NCI-H2196 treated with DMSO at 0.1 percent for 48 hours (cell line): Measurements from ENCODE around the gene KRT33B.
"Not testable (repeated sequence)": the region's sequence is repeated elsewhere in the genome, so short reads cannot be mapped to it uniquely, and the experiment has no call there.

Experiments
- DNase-seq: peaks from one replicate; lab custom pipeline; 2025; ENCODE audit not compliant: unreplicated experiment; lab: John Stamatoyannopoulos, UW

KRT33B gene

DNA sequence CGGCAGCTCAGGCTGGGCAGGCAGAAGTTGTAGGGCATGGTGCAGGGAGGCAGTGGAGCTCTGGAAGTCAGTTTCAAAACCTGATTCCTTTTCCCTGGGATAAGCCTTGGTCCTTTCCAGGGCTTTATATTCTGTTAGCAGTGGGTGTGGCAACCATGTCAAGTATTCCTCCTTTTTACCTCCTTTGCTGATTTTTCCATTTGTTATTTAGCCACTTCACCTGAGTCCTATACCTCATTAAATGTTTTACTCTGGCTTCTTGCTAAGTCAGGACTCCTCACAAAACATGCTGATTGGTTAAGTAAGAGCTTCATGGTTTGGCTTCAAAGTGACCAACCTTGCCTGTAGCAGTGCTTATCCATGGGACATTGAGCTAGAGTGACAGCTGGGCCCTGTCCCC lies at the start of gene KRT33B:
Gene KRT33B (minus strand): TSS at position 101 of the 400 bp plus-strand sequence. CDS start 63 bp downstream, at position 38.
- no peak for DNase-seq

DNA sequence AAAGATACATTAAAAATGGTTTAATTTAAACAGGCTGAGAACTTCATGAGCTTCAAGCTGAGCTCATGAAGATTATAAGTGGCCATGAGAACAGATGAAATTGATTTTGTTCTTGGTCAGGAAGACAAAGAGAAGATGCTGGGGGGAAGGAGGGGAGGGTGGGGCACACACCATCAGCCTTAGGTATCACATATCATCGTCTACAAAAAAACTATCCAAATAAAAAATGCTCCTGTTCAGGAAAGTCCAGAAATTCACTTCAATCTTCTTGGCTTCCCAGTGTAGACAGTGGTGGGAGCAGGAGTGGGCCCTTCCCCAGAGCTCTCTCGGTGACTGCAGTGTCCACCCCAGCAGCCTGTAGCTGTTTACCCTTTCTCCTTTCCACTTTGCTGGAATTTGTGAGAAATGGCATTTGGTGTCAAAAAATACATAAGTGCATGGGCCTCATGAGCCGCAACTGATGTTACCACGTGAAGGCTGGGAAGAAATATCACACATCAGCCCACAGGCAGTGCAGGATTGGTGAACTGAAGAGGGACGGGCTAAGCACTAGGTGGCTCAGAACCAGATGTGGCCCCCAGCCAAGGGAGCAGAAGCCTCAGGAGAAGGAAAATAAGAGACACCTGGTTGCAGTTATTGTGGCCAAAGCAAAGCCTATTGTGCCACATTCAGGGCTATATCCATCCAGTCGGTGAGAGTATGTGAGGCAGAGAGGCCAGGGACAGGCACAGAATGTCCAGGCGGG lies 48.7 kb upstream of the KRT33B start:
- no peak for DNase-seq

DNA sequence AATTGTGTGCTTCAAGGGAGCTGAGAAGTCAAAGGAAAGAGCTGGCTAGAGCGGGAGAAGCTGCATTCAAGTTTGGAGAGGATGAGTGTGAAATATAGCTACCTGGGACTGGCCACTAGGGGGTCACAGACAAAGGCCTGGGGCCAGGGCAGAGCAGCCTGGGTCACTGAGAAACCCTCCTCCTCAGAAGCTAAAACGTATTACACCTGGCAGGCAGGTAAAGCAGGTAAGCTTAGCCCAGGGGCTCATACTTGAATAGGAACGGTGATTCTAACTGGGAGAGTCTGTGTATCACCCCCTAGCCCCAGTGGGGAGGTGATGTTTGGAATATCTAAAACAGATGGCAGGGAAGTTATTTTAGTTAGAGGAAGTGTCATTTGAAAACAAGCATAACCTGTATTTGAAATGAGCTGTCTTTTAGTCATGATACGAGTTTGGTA lies 48.0 kb upstream of the KRT33B start:
- no peak for DNase-seq

DNA sequence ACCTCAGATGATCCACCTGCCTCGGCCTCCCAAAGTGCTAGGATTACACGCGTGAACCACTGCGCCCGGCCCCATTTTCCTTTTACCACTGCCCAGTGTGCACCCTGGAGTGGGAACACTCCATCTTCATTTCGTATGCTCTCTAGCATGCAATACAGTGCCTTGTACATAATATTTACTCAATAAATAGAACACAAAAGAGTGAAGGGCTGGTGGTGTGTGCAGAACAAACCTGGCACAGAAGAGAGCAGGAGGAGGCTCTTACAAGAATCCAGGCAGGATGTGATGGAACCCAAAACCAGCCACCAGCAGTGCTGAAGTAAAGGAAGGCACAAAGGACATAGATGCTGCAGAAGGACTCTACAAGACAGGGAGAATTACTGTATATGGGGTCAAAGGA lies 47.5 kb upstream of the KRT33B start:
- DNase-seq: no peak

DNA sequence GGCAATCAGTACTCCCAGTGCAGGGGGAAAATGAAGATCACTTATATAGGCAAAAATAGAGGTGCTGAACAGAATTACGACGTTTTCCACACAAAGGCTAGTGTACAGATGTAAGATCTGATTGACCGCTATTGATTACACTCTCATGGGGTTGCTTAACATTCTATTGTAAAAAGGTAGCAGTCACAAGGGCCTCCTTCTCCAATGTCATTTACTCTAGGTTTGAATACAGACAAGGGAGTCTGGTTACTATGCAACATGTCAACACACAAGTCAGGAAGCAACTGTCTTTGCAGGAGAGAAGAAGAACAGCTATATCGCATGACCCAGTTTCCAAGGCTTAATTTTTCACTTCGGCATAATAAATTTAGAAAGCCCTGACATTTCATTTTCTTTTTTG lies 46.9 kb upstream of the KRT33B start:
- DNase-seq: no peak

DNA sequence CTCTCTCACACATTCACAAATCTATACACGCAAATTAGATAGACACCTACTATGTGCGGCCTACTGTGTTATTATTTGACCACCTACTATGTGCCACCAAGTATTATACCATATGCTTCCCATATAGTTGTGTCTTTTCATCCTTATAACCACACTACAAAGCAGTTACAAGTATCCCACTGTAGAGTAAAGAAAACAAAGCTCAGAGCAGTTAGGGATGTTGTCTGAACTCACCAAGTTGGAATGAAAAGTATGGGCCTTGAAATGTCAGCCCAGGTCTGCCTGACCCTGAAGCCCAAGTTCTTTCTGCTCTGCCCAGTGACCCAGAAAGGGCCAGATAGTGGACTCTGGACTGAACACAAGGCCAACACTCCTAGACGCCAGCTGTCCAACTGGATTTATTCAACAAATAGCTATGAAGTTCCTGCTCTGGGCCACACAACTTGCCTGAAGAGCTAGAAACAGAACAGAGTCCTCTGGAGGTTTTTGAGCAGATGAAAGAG lies 46.3 kb upstream of the KRT33B start:
- no peak for DNase-seq

DNA sequence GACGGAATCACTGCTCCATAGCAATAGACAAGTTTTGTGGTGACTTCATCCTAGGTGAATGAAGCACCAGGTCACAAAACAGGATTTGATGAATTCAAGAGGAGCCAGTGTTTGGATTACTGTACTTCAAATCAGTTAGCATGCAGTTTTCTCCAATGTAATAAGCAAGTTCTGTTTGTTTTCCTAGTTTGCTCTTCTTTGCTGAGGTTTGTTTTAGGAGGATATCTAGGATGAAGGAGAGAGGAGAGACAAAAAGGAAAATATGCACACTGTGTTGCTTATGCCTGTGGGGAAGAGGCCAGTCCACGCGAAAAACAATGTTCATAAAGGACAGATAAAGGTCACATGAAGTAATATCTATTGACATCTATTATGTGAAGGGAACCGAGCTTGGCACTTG lies 45.8 kb upstream of the KRT33B start:
- no peak for DNase-seq

DNA sequence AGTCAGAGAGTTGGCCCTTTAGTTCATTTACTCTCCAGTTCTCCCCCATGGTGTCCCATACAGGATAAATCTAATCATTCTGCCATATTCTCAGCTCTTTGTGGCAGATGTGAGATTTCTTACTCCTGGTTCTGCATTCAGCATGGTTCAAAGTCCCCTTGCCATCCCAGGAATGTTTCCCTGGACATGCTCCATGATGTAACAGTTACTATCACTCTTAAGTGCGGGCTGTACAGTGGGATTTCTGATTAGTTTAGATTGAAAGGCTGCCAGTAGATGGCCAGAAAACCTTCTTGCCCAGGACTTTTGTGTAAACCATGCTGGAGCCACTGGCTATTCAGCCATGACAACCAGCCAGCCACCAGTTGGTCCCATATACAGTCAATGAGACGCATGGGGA lies 44.4 kb upstream of the KRT33B start:
- no peak for DNase-seq

DNA sequence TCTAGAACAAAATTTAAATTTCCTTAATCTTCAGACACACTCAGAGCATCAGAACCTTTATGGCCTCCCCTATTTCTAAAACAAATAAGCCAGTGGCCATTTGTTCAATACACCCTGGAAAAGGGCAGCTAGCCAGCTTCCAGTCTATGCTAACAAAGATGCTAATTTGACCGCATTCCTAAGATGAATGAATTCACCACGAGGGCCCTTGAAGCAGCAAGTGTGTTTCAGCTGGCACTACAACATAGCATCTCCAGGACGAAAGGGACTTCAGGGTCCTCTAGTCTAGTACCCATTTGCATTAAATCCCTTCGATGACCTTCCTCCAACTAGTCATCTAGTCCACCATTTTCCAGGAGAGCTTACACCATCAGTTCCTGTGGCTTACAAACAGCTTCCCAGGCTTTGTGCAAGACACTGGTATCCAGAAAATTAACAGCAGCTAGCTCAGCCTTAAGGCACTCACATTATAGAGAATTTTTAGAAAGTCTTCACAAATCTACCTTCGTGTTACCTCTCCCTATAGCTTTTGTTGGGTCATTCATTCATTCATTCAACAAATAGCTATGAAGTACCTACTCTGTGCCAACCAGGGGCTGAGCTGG lies 43.8 kb upstream of the KRT33B start:
- DNase-seq: no peak

DNA sequence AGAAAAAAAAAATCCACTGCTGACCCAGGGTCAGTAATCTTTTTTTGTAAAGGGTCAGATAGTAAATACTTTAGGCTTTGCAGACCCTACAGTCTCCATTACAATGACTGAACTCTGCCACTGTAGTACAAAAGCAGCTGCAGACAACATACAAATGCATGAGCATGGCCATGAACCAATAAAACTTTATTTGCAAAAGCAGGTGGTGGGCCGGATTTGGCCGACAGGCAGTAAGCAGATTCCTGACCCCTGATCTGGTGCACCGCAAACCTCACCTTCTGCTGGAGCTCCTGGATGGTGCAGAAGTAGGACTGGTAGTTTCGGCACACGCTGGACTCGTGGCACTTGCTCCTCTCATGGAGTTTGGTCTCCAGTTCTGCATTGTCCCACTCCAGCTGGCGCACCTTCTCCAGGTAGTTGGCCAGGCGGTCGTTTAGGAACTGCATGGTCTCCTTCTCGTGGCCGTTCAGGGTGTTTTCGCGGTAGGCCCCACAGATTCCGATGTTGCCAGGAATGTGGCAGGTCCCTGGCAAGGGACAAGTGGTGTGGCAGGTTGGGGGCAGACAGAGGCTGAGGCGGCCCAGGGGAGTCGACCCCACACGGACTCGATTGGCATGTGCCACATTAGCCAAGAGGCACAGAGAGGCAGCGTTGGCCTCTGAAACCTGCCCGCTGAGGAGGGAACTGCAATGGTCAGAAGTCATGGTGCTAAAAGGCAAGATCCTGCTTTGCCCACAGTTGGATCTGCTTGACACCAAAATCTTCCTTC lies 41.6 kb upstream of the KRT33B start:
- no peak for DNase-seq

DNA sequence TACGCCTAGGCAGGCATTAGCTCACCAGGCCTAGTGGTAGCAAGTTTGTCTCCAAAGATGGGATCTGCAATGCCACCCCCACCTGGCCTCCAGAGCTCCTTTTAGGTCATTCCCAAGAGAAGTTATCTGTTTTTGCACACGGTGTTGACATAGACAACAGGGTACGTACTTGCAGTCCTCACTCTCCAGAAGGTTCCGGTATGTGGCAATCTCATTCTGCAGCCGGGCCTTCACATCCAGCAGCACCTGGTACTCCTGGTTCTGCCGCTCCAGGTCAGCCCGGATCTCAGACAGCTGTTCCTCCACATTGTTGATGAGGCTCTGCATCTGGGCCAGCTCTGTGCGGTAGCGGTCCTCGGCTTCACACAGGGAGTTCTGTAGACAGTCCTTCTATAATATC lies 37.6 kb upstream of the KRT33B start:
- DNase-seq: no peak

DNA sequence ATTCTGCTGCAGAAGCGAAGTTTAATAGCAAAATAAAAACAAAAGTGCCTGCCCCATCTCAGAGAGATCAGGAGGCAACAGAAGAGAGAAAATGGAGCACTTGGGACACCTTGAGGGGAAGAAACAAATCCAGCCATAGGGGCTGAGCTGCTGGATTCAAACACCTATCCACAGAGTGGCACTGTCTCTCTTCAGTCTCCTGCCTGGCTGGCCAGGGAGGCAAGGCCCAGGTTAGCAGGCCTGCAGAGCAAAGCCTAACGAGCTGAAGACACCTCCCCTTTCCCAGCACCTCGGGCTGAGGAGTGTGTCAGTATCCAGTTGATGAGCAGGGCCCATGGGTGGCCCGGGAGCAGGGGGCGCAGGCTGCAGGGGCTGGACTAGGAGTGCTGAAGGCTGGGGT lies 36.6 kb upstream of the KRT33B start:
- no peak for DNase-seq

DNA sequence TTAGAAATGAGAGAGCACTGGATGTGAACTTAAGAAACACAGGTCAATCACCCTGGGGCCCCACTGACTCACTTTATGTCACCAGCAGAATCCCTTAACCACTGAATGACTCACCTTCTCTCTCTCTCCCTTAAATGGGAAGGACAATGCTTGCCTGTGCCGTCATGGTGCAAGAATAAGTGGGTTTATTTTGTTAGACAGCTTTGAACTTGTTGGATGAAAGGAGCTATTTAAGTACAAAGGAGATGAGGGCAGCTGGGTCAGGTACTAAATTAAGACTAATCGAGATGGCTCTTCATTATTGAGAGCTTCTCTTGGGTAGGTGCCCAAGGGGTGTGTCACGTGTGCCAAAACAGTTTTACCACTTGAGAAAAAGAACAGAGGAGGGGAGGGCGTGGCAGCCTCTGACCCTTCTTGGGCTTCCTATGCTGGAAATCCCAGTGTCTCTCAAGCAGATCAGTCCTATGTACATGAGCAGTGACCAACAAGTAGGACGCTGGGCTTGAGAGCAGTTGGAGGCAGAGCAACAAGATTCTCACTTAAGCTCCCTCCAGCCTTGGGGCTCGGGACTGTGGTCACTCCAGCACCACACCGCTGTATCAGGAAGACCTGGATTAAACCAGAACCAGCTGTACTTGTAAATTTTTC lies 34.5 kb upstream of the KRT33B start:
- DNase-seq: no peak

DNA sequence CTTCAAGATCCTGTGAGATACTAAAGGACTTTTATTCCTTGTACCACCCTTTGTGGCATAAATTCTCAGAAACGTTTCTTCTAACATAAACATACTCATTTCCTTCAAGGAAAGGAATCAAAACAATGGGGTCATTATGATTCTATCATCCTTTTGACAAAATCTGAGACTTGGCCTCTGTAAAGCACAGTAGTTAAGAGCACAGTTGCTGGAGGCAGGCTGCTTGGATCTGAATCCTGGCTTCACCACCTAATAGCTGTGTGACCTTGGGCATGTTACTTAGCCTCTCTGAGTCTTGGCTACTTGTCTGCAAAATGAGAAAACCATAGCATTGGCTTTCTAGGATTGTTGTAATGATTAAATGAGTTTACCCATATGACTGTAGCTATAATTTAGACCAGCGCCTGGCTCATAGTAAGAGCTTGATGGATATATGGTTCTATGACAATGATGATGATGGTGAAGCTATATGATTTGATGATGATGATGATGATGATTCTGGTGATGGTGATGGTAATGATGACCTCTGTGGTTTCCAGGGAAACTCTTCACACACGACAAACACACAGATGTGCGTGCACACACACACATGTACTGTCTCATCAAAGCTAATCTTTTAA lies 33.9 kb upstream of the KRT33B start:
- DNase-seq: no peak

DNA sequence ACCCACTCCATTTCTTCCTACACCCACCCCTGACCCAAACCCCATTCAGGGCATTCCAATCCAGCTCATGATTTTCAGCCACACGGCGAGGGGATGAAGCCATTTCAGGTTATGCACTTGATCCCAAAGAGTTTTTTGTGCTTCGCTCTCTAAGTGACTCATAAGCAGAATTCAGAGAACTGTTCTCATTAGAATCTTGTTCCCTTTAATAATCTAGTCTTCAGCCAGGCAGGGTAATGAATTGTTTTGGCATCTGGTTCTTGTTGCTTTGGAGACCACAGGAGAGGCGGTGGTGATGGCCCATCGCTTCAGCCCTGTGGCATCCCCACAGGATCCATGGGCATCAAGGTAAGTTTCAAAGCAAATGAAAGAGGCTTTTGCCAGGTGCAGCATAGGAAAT lies 32.5 kb upstream of the KRT33B start:
- DNase-seq: no peak

DNA sequence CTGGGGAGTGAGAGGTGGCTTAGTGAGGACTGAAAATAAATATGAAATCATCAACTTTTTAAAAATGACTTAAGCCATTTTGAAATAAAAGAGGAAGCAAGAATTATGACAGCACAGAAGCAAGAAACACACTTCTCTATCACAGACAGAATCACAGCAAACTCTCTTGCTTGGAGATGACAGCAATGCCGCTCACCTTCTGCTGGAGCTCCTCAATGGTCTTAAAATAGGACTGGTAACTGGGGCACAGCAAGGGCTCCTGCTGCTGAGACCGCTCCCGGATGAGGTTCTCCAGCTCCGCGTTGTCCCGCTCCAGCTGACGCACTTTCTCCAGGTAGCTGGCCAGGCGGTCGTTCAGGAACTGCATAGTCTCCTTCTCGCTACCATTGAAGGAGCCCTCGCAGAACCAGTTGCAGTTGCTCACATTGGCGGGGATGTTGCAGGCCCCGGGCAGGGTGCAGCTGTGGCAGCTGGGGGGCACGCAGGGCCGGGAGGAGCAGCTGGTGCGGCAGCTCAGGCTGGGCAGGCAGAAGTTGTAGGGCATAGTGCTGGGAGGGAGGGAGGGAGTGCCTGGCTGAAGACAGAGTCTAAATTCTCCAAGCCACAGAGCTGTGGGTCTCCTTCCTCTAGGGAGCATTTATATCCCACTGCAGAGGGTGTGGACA lies 27.5 kb upstream of the KRT33B start, which contains the start of gene KRT31:
Gene KRT31 (minus strand): TSS at position 613 of the 665 bp plus-strand sequence. CDS start 69 bp downstream, at position 544.
- no peak for DNase-seq

DNA sequence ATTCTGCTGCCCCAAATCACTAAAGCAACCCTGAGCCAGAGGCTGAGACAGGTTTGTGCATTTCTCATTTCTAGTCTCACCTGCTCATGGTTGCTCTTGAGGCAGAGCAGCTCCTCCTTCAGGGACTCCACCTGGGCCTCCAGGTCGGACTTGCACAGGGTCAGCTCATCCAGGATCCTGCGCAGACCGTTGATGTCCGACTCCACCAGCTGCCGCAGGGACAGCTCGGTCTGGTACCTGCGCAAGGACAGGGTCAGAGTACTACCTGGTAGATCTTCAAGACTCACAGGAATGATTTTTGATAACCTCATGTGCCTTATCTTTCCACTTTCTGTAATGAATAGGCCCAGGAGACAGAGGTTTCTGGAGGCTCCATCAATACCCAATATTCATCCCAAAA lies 26.7 kb upstream of the KRT33B start:
- no peak for DNase-seq

DNA sequence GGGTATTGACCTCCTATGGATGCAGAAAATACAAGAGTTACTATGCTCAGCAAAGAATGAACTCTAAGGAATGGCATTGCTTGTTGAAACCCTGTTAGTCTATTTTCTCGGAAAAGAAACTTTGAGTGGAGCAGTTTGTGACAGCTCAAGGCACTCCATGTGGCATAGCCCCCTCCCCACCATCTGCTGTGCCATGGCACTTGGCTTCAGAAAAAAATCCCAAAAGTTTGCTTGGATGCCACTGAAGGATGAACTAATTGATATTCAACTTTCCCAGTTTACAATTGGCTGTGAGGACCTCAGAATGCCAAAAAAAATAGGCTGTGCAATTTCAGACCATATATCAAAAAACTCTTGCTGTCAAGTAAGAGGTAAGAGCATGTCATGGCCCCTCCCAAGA lies 26.0 kb upstream of the KRT33B start:
- no peak for DNase-seq

DNA sequence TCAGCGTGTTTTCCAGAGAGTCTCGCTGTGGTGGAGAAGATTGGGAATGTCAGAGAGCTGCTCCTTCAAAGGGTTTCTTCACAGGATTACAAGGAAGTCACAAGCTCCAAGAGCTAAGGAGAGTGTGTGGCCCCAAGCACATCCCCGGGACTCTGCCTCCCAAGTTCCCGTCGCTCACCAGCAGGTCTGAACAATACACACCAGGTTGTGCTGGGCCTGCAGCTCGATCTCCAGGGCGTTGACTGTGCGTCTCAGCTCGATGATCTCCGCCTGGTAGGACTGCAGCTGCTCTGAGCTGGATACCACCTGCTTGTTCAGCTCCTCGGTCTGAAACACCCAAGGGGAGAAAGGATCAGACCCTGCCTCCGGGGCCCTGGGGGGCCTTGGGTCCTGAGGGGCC lies 25.4 kb upstream of the KRT33B start:
- not testable (repeated sequence) for DNase-seq

DNA sequence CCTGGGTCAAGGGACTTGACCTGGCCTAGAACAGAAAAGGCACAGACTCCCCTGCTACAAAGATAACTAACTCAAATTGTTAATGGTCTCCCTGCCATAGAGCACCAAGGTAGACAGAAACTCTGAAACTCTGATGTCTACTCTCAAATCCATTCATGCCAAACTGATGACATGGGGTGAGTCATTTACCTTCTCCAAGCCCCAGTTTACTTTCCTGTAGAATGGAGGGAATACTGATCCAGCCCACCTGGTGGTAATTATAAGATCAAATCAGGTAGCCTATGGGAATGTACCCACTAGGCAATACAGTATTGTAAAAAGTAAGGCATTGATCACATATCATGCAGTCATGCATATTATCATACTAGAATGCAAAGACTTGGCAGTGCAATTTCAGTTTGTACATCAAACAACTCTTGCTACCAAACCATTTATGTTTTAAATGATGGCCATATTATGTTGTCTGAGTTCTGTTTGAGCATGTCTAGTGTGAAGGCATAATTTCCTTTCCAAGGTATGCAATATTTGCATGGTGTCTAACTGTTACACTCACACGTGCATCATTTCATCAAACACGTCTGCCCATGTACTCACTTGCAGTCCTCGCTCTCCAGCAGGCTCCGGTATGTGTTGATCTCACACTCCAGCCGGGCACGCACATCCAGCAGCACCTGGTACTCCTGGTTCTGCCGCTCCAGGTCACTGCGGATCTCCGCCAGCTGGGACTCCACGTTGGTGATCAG lies 24.8 kb upstream of the KRT33B start:
- DNase-seq: no peak
